Small intestine (tissue), 7 donors: Measurements from ENCODE around the gene NFIX. TPM values are rescaled to one million over a fixed set of nuclear protein-coding genes. Genes with fewer than 3 reads are reported as not detected.

Source experiments
- DNase-seq, 2 donors: peaks; one replicate each; pipeline versions ENCODE4 v3.0.0 to v3.0.0-alpha.2; 2013
- FAIRE-seq: peaks from 2 replicates; lab custom pipeline; 2012; peaks lifted over from hg19 to GRCh38; lab: Jason Lieb, UNC
- H3K27ac ChIP-seq, 3 donors: one replicate each; pipeline ENCODE4 v1.5.1; 2013; ENCODE audit warnings: low read length in 2 of 3, mild to moderate bottlenecking in 2 of 3, control low read depth in 1 of 3, inconsistent platforms in 1 of 3, low read depth in 1 of 3, moderate library complexity in 1 of 3
- H3K27me3 ChIP-seq, 3 donors: one replicate each; pipeline ENCODE4 v1.6.1; 2013; ENCODE audit warnings: low read length in 3 of 3, inconsistent platforms in 1 of 3; ENCODE audit not compliant: control insufficient read depth in 3 of 3, insufficient read depth in 3 of 3
- H3K36me3 ChIP-seq, 3 donors: one replicate each; pipeline ENCODE4 v1.6.1; 2013; ENCODE audit warnings: low read length in 3 of 3, inconsistent platforms in 1 of 3, low read depth in 1 of 3, mild to moderate bottlenecking in 1 of 3, moderate library complexity in 1 of 3; ENCODE audit not compliant: control insufficient read depth in 3 of 3, insufficient read depth in 2 of 3
- H3K4me1 ChIP-seq, 3 donors: one replicate each; pipeline ENCODE4 v1.6.1; 2013; ENCODE audit warnings: low read length in 2 of 3, inconsistent platforms in 1 of 3, low read depth in 1 of 3, mild to moderate bottlenecking in 1 of 3, moderate library complexity in 1 of 3; ENCODE audit not compliant: control insufficient read depth in 3 of 3, insufficient read depth in 2 of 3
- H3K4me3 ChIP-seq, 3 donors: one replicate each; pipeline ENCODE4 v1.5.1; 2013; ENCODE audit warnings: low read length in 3 of 3, control low read depth in 1 of 3, inconsistent platforms in 1 of 3, low read depth in 1 of 3, mild to moderate bottlenecking in 1 of 3, moderate library complexity in 1 of 3
- H3K9me3 ChIP-seq, 2 donors: one replicate each; pipeline ENCODE4 v1.6.1; 2013; ENCODE audit warnings: low read depth in 1 of 2, low read length in 1 of 2; ENCODE audit not compliant: control insufficient read depth in 2 of 2, insufficient read depth in 1 of 2
- WGBS, 3 donors: extraction: QIAGEN DNeasy Blood & Tissue Kit; methylation state at CpG; one replicate each; pipeline ENCODE4 v1.1.7; 2013; 5-methylcytosine and 5-hydroxymethylcytosine counted together
- polyA plus RNA-seq, 4 donors: library from polyadenylated mRNA; stranded (reverse) in 3 of 4; unstranded in 1 of 4; fragments of 200-250 nt in 3 of 4; fragments of 120-200 nt in 1 of 4; gene quantifications; one replicate each; pipeline versions ENCODE4 v1.2.1 to v1.2.3, GENCODE V29; 2013
- donor health status: healthy with polysubstance abuse.
- donor health status: control.
- donor health status: control.
- donor health status: Bipolar disorder and iron deficiency.
- donor health status: healthy.

NFIX gene
- polyA plus RNA-seq, 4 donors, result 2.9 to 31.4 (median 10.0) TPM

DNA sequence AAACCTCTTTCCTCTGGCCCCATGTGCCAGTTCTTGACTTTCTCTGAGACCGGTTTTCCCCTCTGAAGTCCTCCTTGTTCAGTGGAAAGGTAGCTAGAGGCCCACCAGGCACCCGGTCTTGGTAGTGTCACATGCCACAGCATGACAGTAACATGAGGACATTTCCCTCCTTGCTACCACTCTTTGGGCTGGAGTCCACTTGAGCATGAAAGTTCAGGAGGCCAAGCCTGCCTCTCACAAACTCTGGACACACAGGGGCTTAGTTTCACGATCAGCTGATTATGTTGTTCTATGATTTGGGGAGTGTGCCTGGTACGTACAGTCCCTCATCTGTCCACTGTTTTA lies 45.6 kb downstream of the NFIX start:
- no peak overlapping the region for H3K27ac ChIP-seq
- no peaks in the 10 kb centered on the region for H3K9me3 ChIP-seq
- DNase-seq, result no peak
- H3K4me1 ChIP-seq, result peaks cover 6 to 13% (median 8%) of the 10 kb centered on the region in 3 donors
- H3K36me3 ChIP-seq, result peaks cover 0 to 8% (median 0%) of the 10 kb centered on the region in 3 donors
- H3K27me3 ChIP-seq, result peaks cover 0 to 17% (median 0%) of the 10 kb centered on the region in 3 donors
- no peak overlapping the region for H3K4me3 ChIP-seq
- FAIRE-seq, result no peak
- 72 to 81% (median 75%) methylated on average over 4 of the region's 4 CpGs for WGBS, 3 donors

DNA sequence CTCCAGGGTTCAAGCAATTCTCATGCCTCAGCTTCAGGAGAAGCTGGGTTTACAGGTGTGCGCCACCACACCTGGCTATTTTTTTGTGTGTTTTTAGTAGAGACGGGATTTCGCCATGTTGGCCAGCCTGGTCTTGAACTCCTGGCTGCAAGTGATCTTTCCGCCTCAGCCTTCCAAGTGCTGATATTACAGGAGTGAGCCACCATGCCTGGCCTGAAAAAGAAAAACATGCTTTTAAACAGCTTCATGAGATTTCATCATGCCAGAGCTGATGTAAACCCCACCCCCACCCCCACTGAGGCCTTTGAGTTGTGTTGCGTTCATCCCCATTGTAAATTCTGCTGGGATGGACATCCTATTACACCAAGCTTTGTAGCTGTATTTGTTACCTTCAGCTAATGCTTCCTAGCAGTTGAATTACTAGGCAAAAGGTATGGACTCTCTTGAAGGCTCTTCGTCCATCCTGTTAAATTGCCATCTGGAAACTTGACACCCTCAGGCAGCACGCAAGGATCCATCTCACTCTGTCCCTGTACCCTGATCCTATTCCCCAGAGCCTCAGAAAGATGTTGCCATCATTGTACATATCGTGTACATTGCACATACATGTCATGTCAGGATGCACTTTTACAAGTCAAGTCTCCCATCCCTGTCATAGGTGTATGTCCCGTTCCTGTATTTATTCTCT lies 47.3 kb downstream of the NFIX start:
- WGBS, 3 donors, result 89 to 93% (median 91%) methylated on average over 9 of the region's 9 CpGs

GRCh38 chr19:13043285-13043684 lies 48.0 kb downstream of the NFIX start:
- DNase-seq (no peak), FAIRE-seq (no peak)
- Histone ChIP-seq H3K4me3 (no peak overlapping the region), H3K36me3 (peaks cover 0 to 11% (median 0%) of the 10 kb centered on the region in 3 donors), H3K27me3 (peaks cover 0 to 4% (median 0%) of the 10 kb centered on the region in 3 donors), H3K9me3 (no peaks in the 10 kb centered on the region), H3K4me1 (peaks cover 0 to 5% (median 3%) of the 10 kb centered on the region in 3 donors), H3K27ac (no peak overlapping the region)
- 33 to 61% (median 41%) methylated on average over 5 of the region's 5 CpGs for WGBS, 3 donors

More for the DNA sequence above, 47.3 kb downstream of the NFIX start:
- no peak for FAIRE-seq
- peaks cover 0 to 8% (median 0%) of the 10 kb centered on the region in 3 donors for H3K27me3 ChIP-seq
- no peak overlapping the region for H3K27ac ChIP-seq
- H3K4me1 ChIP-seq, result peaks cover 0 to 3% (median 0%) of the 10 kb centered on the region in 3 donors
- no peak for DNase-seq
- H3K4me3 ChIP-seq, result no peak overlapping the region
- no peaks in the 10 kb centered on the region for H3K9me3 ChIP-seq
- H3K36me3 ChIP-seq, result peaks cover 0 to 8% (median 0%) of the 10 kb centered on the region in 3 donors

DNA sequence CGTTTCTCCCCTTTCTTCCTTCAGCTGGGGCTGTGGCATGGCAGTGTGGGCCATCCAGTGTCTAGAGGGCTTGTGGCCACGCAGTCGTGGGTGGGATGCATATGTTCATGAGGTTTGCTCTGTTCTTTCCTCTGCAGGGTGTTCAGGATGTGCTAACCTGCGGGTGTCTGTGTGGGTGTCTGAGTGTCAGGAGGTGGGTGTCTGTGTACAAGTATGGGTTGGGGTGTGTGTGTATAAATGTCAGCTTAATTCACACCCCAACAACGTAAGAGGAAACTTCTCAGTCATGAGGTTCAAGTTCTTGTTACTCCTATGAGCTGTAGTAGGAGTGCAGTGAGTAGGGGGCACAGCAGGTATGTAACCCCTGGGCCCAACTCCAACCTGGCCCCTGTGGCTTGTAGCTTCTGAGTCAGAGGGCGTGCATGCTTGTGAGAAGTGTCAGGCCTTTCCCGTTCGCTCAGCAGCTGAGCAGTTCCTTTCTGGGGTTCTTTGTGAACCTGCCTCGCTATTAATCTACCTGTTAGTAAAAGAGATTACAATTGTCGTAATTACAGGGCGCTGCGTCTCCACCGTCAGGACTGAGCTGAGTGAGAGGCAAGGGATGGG lies 49.1 kb downstream of the NFIX start:
- DNase-seq, result no peak
- 61 to 66% (median 62%) methylated on average over 13 of the region's 13 CpGs for WGBS, 3 donors
- Histone ChIP-seq H3K27ac (no peak overlapping the region), H3K4me1 (peaks cover 0 to 5% (median 0%) of the 10 kb centered on the region in 3 donors), H3K9me3 (no peaks in the 10 kb centered on the region), H3K36me3 (peaks cover 0 to 11% (median 0%) of the 10 kb centered on the region in 3 donors), H3K4me3 (no peak overlapping the region), H3K27me3 (peaks cover 0 to 4% (median 0%) of the 10 kb centered on the region in 3 donors)
- no peak for FAIRE-seq

- DNase-seq (no peak), FAIRE-seq (no peak)
- Histone ChIP-seq H3K4me3 (no peak overlapping the region), H3K9me3 (no peaks in the 10 kb centered on the region), H3K27ac (no peak overlapping the region), H3K36me3 (peaks cover 0 to 14% (median 0%) of the 10 kb centered on the region in 3 donors), H3K4me1 (peaks cover 0 to 7% (median 0%) of the 10 kb centered on the region in 3 donors), H3K27me3 (no peaks in the 10 kb centered on the region)
- 91 to 93% (median 92%) methylated on average over 4 of the region's 4 CpGs for WGBS, 3 donors
Measured at GRCh38 chr19:13045812-13046211, 50.5 kb downstream of the NFIX start.

- no peak for FAIRE-seq
- no peak for DNase-seq
- peaks cover 0 to 22% (median 4%) of the 10 kb centered on the region in 3 donors for H3K4me1 ChIP-seq
Measured at GRCh38 chr19:13047374-13047773, 52.1 kb downstream of the NFIX start.

DNA sequence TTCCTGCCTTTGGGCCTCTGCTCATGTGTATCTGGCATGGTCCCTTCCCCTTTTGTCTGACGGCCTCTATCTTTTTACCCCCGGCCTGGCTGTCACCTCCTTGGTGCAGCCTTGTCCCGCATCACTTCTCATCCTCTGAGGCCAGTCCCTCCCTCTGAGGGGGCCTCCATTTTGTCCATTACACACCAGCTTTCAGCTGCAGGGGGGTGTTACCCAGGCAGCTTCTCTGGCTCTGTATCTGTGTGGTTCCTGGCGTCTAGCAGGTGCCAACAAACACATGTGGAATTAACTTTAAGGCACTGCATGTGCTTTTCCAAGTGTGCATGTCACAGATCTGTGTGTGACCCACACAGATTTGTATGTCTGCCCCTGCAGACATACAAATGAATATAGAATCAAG lies 55.0 kb downstream of the NFIX start:
- FAIRE-seq (no peak), DNase-seq (no peak)
- Histone ChIP-seq H3K27ac (no peak overlapping the region), H3K4me1 (peaks cover 0 to 51% (median 9%) of the 10 kb centered on the region in 3 donors), H3K27me3 (peaks cover 0 to 14% (median 0%) of the 10 kb centered on the region in 3 donors), H3K9me3 (no peaks in the 10 kb centered on the region), H3K4me3 (no peak overlapping the region), H3K36me3 (peaks cover 0 to 12% (median 0%) of the 10 kb centered on the region in 3 donors)
- 59 to 74% (median 64%) methylated on average over 4 of the region's 4 CpGs for WGBS, 3 donors

More at GRCh38 chr19:13047374-13047773, 52.1 kb downstream of the NFIX start:
- Histone ChIP-seq H3K27me3 (no peaks in the 10 kb centered on the region), H3K27ac (no peak overlapping the region), H3K36me3 (peaks cover 0 to 17% (median 0%) of the 10 kb centered on the region in 3 donors), H3K4me3 (no peak overlapping the region), H3K9me3 (no peaks in the 10 kb centered on the region)
- 87 to 93% (median 88%) methylated on average over 7 of the region's 7 CpGs for WGBS, 3 donors

DNA sequence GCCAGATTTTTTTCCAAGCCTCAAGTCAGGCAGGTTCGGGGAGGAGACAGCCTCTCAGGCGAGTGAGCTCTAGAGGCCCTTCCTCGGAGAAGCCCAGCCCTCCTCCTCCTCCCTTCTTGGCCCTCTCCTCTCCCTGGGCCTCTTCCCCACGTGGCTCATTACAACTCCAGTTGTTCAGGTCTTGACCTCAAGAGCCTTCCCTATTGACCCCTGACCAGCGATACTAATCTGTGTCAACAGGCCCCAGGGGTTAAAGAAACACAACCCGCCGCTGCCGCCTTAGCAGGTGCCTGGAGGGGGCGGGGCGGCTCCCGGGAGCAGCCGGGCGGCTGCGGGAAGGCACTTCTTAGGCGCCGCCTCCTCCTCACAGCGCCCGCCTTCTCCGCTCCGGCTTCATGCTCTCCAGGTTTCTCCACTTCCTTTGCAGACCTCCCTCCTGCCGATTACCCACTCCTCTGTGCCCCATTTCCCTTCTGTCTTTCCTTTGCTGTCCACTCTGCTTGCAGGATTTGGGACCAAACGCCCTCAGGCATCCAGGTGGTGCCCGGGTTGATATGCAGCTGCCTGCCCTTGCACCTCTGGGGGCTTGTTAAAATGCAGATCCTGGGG lies 56.4 kb downstream of the NFIX start:
- Histone ChIP-seq H3K36me3 (peaks cover 0 to 9% (median 0%) of the 10 kb centered on the region in 3 donors), H3K9me3 (no peaks in the 10 kb centered on the region), H3K4me1 (peaks cover 2 to 65% (median 9%) of the 10 kb centered on the region in 3 donors), H3K27me3 (peaks cover 0 to 20% (median 0%) of the 10 kb centered on the region in 3 donors), H3K27ac (peak overlapping the region in 2 of 3 donors; percentile 15 to 52), H3K4me3 (peak overlapping the region in 1 of 3 donors; percentile 6)
- WGBS, 3 donors, result 0 to 3% (median 2%) methylated on average over 22 to 23 of the region's 23 CpGs
- DNase-seq, result peak; percentile 80 to 88
- no peak for FAIRE-seq
